ENCODE data around the gene RNF144B.

RNF144B gene

GRCh38 chr6:18509871-18510643, 122.9 kb downstream of the RNF144B start:
- no peak for DNase-seq (ENCODE audit: low read depth, low spot score)

- DNase-seq (ENCODE audit: low read depth, low spot score) = no peak
These were observed 123.5 kb downstream of the RNF144B start for GRCh38 chr6:18510644-18511033.

- DNase-seq (ENCODE audit: low read depth, low spot score) = no peak
These were observed 124.1 kb downstream of the RNF144B start for GRCh38 chr6:18511211-18511610.

- DNase-seq (ENCODE audit: low read depth, low spot score) = no peak
These were observed 126.2 kb downstream of the RNF144B start for GRCh38 chr6:18513253-18513798.

GRCh38 chr6:18514180-18514579, 127.0 kb downstream of the RNF144B start:
- no peak for DNase-seq (ENCODE audit: low read depth, low spot score)

- no peak for DNase-seq (ENCODE audit: low read depth, low spot score)
These were observed 128.6 kb downstream of the RNF144B start for GRCh38 chr6:18515767-18516166.
